H9 (cell line): Measurements from ENCODE around the gene AKR1E2. TPM values are rescaled to one million over a fixed set of nuclear protein-coding genes. Genes with fewer than 3 reads are reported as not detected.

Experiments used
- DNase-seq: peaks from one replicate; pipeline ENCODE4 v3.0.0-alpha.2; 2017
- H2AFZ ChIP-seq: one replicate; pipeline ENCODE4 v1.6.1; 2013; ENCODE audit warnings: mild to moderate bottlenecking, low read length, control low read depth, moderate library complexity
- H2AK5ac ChIP-seq: 2 replicates; pipeline ENCODE4 v1.6.1; 2013; ENCODE audit warnings: low read length, control low read depth, mixed read lengths; ENCODE audit not compliant: insufficient read length
- H2BK120ac ChIP-seq: one replicate; pipeline ENCODE4 v1.6.1; 2013; ENCODE audit warnings: low read depth, mild to moderate bottlenecking, low read length, control low read depth, inconsistent platforms; ENCODE audit not compliant: poor library complexity, severe bottlenecking
- H2BK12ac ChIP-seq: 2 replicates; pipeline ENCODE4 v1.6.1; 2013; ENCODE audit warnings: low read length, control low read depth, mixed read lengths, low read depth; ENCODE audit not compliant: insufficient read length
- H2BK15ac ChIP-seq: 2 replicates; pipeline ENCODE4 v1.6.1; 2013; ENCODE audit warnings: low read depth, low read length, control low read depth
- H2BK20ac ChIP-seq: one replicate; pipeline ENCODE4 v1.6.1; 2013; ENCODE audit warnings: low read depth, mild to moderate bottlenecking, low read length, control low read depth, inconsistent platforms; ENCODE audit not compliant: poor library complexity, severe bottlenecking
- H2BK5ac ChIP-seq: 2 replicates; pipeline ENCODE4 v1.6.1; 2013; ENCODE audit warnings: low read length, control low read depth, mixed read lengths; ENCODE audit not compliant: insufficient read length
- H3K14ac ChIP-seq: 2 replicates; pipeline ENCODE4 v1.6.1; 2013; ENCODE audit warnings: low read length, control low read depth; ENCODE audit not compliant: insufficient read depth
- H3K18ac ChIP-seq: 2 replicates; pipeline ENCODE4 v1.6.1; 2013; ENCODE audit warnings: low read depth, mild to moderate bottlenecking, mixed read lengths, low read length, control low read depth; ENCODE audit not compliant: insufficient read length
- H3K23ac ChIP-seq: 2 replicates; pipeline ENCODE4 v1.6.1; 2013; ENCODE audit warnings: low read length, control low read depth, mixed read lengths, low read depth; ENCODE audit not compliant: insufficient read length
- H3K23me2 ChIP-seq: 2 replicates; pipeline ENCODE4 v1.6.1; 2013; ENCODE audit warnings: low read depth, mild to moderate bottlenecking, mixed read lengths, low read length, control low read depth; ENCODE audit not compliant: insufficient read length, poor library complexity, severe bottlenecking
- H3K27ac ChIP-seq: 2 replicates; pipeline ENCODE4 v1.5.1; 2013; ENCODE audit warnings: low read length, control low read depth, mixed read lengths, low read depth; ENCODE audit not compliant: insufficient read length
- H3K27me3 ChIP-seq: 2 replicates; pipeline ENCODE4 v1.6.1; 2013; ENCODE audit warnings: low read length, control low read depth, inconsistent platforms; ENCODE audit not compliant: insufficient read depth
- H3K4ac ChIP-seq: 2 replicates; pipeline ENCODE4 v1.6.1; 2013; ENCODE audit warnings: low read depth, mild to moderate bottlenecking, control low read depth, inconsistent platforms, low read length, moderate library complexity
- H3K4me1 ChIP-seq: 2 replicates; pipeline ENCODE4 v1.6.1; 2013; ENCODE audit warnings: low read length, control low read depth, inconsistent platforms; ENCODE audit not compliant: insufficient read depth
- H3K4me2 ChIP-seq: 2 replicates; pipeline ENCODE4 v1.6.1; 2013; ENCODE audit warnings: low read length, control low read depth, mixed read lengths; ENCODE audit not compliant: insufficient read length, insufficient read depth
- H3K56ac ChIP-seq: 2 replicates; pipeline ENCODE4 v1.6.1; 2013; ENCODE audit warnings: low read depth, mild to moderate bottlenecking, mixed read lengths, low read length, control low read depth; ENCODE audit not compliant: insufficient read length
- H3K79me1 ChIP-seq: 2 replicates; pipeline ENCODE4 v1.6.1; 2013; ENCODE audit warnings: low read depth, mild to moderate bottlenecking, moderate library complexity, low read length, control low read depth, inconsistent platforms; ENCODE audit not compliant: insufficient read depth, poor library complexity, severe bottlenecking
- H3K79me2 ChIP-seq: 2 replicates; pipeline ENCODE4 v1.6.1; 2013; ENCODE audit warnings: low read length, control low read depth, inconsistent platforms; ENCODE audit not compliant: insufficient read depth
- H3K9ac ChIP-seq: 2 replicates; pipeline ENCODE4 v1.6.1; 2013; ENCODE audit warnings: low read length, control low read depth, mixed read lengths; ENCODE audit not compliant: insufficient read length; ENCODE audit errors: extremely low read depth
- H3K9me3 ChIP-seq: one replicate; pipeline ENCODE4 v1.6.1; 2013; ENCODE audit warnings: low read depth, low read length, inconsistent platforms; ENCODE audit not compliant: control insufficient read depth
- H3T11ph ChIP-seq: one replicate; pipeline ENCODE4 v1.6.1; 2013; ENCODE audit warnings: mild to moderate bottlenecking, low read length, control low read depth, inconsistent platforms
- H4K20me1 ChIP-seq: one replicate; pipeline ENCODE4 v1.6.1; 2013; ENCODE audit not compliant: control insufficient read depth, insufficient read length, insufficient read depth
- H4K5ac ChIP-seq: 2 replicates; pipeline ENCODE4 v1.6.1; 2013; ENCODE audit warnings: low read depth, mild to moderate bottlenecking, mixed read lengths, low read length, control low read depth; ENCODE audit not compliant: insufficient read length
- H4K8ac ChIP-seq: replicated peaks from 2 replicates; pipeline ENCODE4 v1.6.1; 2013; ENCODE audit warnings: low read length, control low read depth, mixed read lengths, low read depth; ENCODE audit not compliant: insufficient read length
- H4K91ac ChIP-seq: 2 replicates; pipeline ENCODE4 v1.6.1; 2013; ENCODE audit warnings: low read depth, mild to moderate bottlenecking, moderate library complexity, mixed read lengths, low read length, control low read depth; ENCODE audit not compliant: insufficient read length
- H3K27ac Mint-ChIP-seq, 3 experiments: 2 replicates in 2 of 3; 3 replicates in 1 of 3; pipeline ENCODE4 v1.8.0; 2020 to 2021; ENCODE audit warnings: mixed read lengths in 3 of 3, mild to moderate bottlenecking in 1 of 3, moderate library complexity in 1 of 3
- H3K27me3 Mint-ChIP-seq: 2 replicates; pipeline ENCODE4 v1.8.0; 2021; ENCODE audit warnings: low read depth, mild to moderate bottlenecking, moderate library complexity, mixed read lengths
- H3K36me3 Mint-ChIP-seq, 3 experiments: 2 replicates in 2 of 3; 3 replicates in 1 of 3; pipeline ENCODE4 v1.8.0; 2020 to 2021; ENCODE audit warnings: low read depth in 3 of 3, mixed read lengths in 3 of 3; ENCODE audit not compliant: insufficient read depth in 1 of 3
- H3K4me1 Mint-ChIP-seq, 2 experiments: 2 replicates each; pipeline ENCODE4 v1.8.0; 2020; ENCODE audit warnings: mixed read lengths in 2 of 2
- H3K4me3 Mint-ChIP-seq, 2 experiments: 2 replicates in 1 of 2; 3 replicates in 1 of 2; pipeline ENCODE4 v1.8.0; 2020 to 2021; ENCODE audit warnings: mild to moderate bottlenecking in 2 of 2, mixed read lengths in 2 of 2, moderate library complexity in 1 of 2
- H3K9me3 Mint-ChIP-seq, 2 experiments: 2 replicates in 1 of 2; 3 replicates in 1 of 2; pipeline ENCODE4 v1.8.0; 2020; ENCODE audit warnings: mild to moderate bottlenecking in 2 of 2, mixed read lengths in 2 of 2, moderate library complexity in 1 of 2
- CTCF ChIP-seq: fragments of 200-600 bp; sonication (generic); conservative IDR thresholded peaks from 3 replicates; pipeline ENCODE4 v1.8.0; 2021; ENCODE audit warnings: antibody characterized with exemption, mild to moderate bottlenecking
- WGBS: extraction: QIAGEN DNeasy Blood & Tissue Kit; methylation state at CpG from one replicate; pipeline ENCODE4 v1.1.7; 2013; ENCODE audit warnings: missing lambda C conversion rate, low lambda C conversion rate, mixed read lengths; ENCODE audit not compliant: insufficient read length; ENCODE audit errors: extremely low coverage; 5-methylcytosine and 5-hydroxymethylcytosine counted together
- total RNA-seq: library from RNA; stranded (reverse); gene quantifications from 2 replicates; pipeline ENCODE4 v1.2.1, GENCODE V29; 2021

The AKR1E2 gene
- total RNA-seq, 1 experiment from 2014 or later, result 2.2 TPM

GRCh38 chr10:4831091-4831490 lies 5.1 kb downstream of the AKR1E2 start:
- no peak overlapping the region for H3T11ph ChIP-seq
- no peak overlapping the region for H2AK5ac ChIP-seq
- no peak overlapping the region for H4K5ac ChIP-seq
- no peak for TF ChIP-seq CTCF
- H2AFZ ChIP-seq, result no peak overlapping the region
- no peak overlapping the region for H2BK15ac ChIP-seq
- no peak overlapping the region for H3K56ac ChIP-seq
- no peak overlapping the region for H4K8ac ChIP-seq
- Mint-ChIP-seq H3K4me3 (no peak overlapping the region), H3K27me3 (peaks cover 14% of the 10 kb centered on the region), H3K4me1 (peaks cover 0 to 4% of the 10 kb centered on the region in 2 experiments; a peak in 1 of 4 replicates), H3K9me3 (peaks cover 4 to 61% of the 10 kb centered on the region in 2 experiments), H3K27ac (no peak overlapping the region), H3K36me3 (peaks cover 0 to 9% (median 5%) of the 10 kb centered on the region in 3 experiments; a peak in 3 of 7 replicates)
- H3K79me2 ChIP-seq, result no peaks in the 10 kb centered on the region
- H4K20me1 ChIP-seq, result no peaks in the 10 kb centered on the region
- no peak overlapping the region for H2BK5ac ChIP-seq
- no peak overlapping the region for H3K23ac ChIP-seq
- no peaks in the 10 kb centered on the region for H3K23me2 ChIP-seq
- H3K27me3 ChIP-seq, result no peaks in the 10 kb centered on the region
- no peak overlapping the region for H3K18ac ChIP-seq
- no peak overlapping the region for H3K4me2 ChIP-seq
- H4K91ac ChIP-seq, result no peak overlapping the region
- no peaks in the 10 kb centered on the region for H3K79me1 ChIP-seq
- no peak overlapping the region for H3K4ac ChIP-seq
- no peak overlapping the region for H2BK12ac ChIP-seq
- DNase-seq, result no peak
- H2BK120ac ChIP-seq, result no peak overlapping the region
- H2BK20ac ChIP-seq, result no peak overlapping the region
- H3K9me3 ChIP-seq, result no peaks in the 10 kb centered on the region
- H3K4me1 ChIP-seq, result no peaks in the 10 kb centered on the region
- no peak overlapping the region for H3K27ac ChIP-seq
- no peak overlapping the region for H3K14ac ChIP-seq
- H3K9ac ChIP-seq, result no peak overlapping the region
- WGBS, result no CpG with 5 or more reads among the region's 5 CpGs
